Measurements from ENCODE around the gene THAP9.

Gene THAP9

DNA sequence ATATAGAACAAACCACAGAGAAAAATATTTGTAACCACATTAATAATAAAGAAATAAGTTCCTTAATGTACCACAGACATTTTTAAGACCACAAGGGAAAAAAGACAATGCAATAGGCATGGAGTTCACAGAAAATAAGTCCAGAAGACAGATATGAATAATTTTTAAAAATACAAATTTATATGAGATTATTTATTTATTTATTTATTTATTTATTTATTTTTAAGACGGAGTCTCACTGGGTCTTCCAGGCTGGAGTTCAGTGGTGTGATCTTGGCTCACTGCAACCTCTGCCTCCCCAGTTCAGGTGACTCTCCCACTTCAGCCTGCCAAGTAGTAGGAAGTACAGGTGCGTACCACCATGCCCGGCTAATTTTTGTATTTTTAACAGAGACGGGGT lies 53.7 kb downstream of the THAP9 start:
- DNase-seq (ENCODE audit: low spot score) = no peak

DNA sequence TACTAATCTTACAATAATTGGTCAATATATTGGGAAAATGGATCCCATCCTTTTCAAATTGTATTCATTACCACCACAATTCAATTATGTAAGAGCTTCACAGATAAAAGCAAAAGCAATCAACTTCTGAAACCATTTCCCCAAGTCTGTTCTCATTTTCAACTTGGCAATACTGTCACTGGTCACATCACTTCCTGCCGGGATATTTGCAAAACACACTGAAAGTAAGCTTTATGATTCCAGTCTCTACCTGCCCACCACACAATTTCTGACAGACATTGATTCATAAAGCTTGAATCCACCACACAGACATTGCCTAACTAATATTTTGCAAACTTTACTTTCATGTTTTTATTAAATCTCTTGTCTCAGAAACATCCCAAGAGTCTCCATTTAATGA lies 56.5 kb downstream of the THAP9 start:
- no peak for DNase-seq (ENCODE audit: low spot score)

DNA sequence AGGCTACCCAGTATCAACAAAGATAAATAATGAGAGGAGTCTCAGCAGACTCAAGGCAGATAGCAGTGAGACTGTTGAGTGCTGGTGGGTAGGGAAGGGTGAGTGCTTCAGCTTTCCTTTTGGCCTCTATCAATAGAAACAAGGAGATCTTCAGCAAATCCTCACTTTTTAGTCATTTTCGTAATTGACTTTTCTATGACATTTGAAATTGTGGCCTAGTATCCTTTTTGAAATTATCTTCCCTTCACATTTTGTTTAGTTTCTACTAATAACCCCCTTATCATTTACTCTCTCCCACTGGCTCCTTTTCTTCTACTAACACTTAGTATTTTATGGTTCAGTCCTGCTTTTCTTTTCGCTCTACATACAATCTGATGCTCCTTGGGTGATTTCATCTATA lies 65.2 kb downstream of the THAP9 start:
- no peak for DNase-seq (ENCODE audit: low spot score)

DNA sequence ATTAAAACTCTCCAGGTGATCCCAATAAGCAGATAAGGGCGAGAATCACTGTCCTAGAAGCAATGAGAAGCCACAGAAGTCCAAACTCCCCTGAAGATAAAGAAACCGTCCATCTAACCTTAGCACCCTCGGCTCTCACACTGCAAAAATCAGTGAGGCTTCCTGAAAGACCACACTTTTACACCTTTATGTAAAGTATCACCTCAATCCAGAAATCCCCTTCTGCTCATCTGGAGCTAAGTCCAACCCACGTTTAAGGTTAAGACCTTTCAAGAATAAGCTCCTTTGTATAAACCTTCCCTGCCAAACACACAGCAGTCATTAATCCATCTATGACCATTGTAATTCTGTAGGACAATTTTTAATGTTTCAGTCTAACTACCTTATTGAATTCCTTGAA lies 68.4 kb downstream of the THAP9 start:
- no peak for DNase-seq (ENCODE audit: low spot score)

DNA sequence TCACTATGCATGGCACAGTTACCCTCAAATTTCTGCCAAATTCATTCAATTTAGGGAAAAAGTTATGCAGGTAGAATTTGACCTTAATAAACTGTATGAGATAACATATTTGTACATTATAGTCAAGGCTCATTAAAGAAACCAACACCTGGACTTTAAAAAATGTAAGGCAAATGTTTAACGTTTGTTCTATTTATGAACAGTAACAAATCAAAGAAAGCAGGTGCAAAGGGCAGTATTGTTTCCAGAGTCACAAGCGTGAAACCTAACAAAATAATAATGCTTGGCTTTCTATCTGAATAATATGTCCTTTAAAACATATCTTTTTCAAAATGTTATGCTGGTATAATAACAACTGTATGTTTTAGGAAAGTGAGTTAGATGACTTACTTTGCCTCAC lies 68.9 kb downstream of the THAP9 start:
- DNase-seq (ENCODE audit: low spot score) = no peak
